Heart right ventricle (tissue), 16 donors: ENCODE results near the gene FIS1. TPM values are rescaled to one million over a fixed set of nuclear protein-coding genes. Genes with fewer than 3 reads are reported as not detected.
"Not testable (repeated sequence)": the region's sequence is repeated elsewhere in the genome, so short reads cannot be mapped to it uniquely, and the experiment has no call there.

ENCODE experiments used
- ATAC-seq, 8 donors: fragments of 200-7000 bp; cut with Tn5 transposase; one replicate each; pipeline ENCODE4 v1.9.1; 2020; ENCODE audit warnings: mild to moderate bottlenecking in 8 of 8, moderate library complexity in 8 of 8, moderate number of reproducible peaks in 1 of 8
- DNase-seq, 2 donors: peaks; one replicate each; pipeline ENCODE4 v3.0.0-alpha.2; 2020
- H3K27ac ChIP-seq, 10 donors: fragments of 200-600 bp; sonication (generic) in 2 of 10; one replicate each; pipeline versions ENCODE4 v1.5.0 to v1.8.0; 2020 to 2022; ENCODE audit warnings: mild to moderate bottlenecking in 3 of 10
- H3K27me3 ChIP-seq, 7 donors: fragments of 200-600 bp; one replicate each; pipeline ENCODE4 v1.8.0; 2021 to 2022; ENCODE audit warnings: mild to moderate bottlenecking in 2 of 7
- H3K36me3 ChIP-seq, 9 donors: fragments of 200-600 bp; sonication (generic) in 1 of 9; one replicate each; pipeline versions ENCODE4 v1.5.0 to v1.8.0; 2020 to 2022; ENCODE audit warnings: mild to moderate bottlenecking in 2 of 9
- H3K4me1 ChIP-seq, 9 donors: fragments of 200-600 bp; sonication (generic) in 1 of 9; one replicate each; pipeline versions ENCODE4 v1.5.0 to v1.8.0; 2020 to 2022; ENCODE audit warnings: mild to moderate bottlenecking in 4 of 9
- H3K4me3 ChIP-seq, 10 donors: fragments of 200-600 bp; sonication (generic) in 2 of 10; one replicate each; pipeline versions ENCODE4 v1.5.0 to v1.8.0; 2020 to 2022; ENCODE audit warnings: mild to moderate bottlenecking in 7 of 10, moderate library complexity in 2 of 10
- H3K9me3 ChIP-seq, 11 donors: fragments of 200-600 bp in 10 of 11; sonication (generic) in 2 of 11; one replicate each; pipeline versions ENCODE4 v1.5.0 to v1.8.0; 2013 to 2022; ENCODE audit warnings: mild to moderate bottlenecking in 2 of 11, control low read depth in 1 of 11, moderate library complexity in 1 of 11
- WGBS, 2 donors: extraction: QIAGEN DNeasy Blood & Tissue Kit; methylation state at CpG; one replicate each; pipeline ENCODE4 v1.1.7; 2013; ENCODE audit warnings: inconsistent platforms in 1 of 2; 5-methylcytosine and 5-hydroxymethylcytosine counted together
- intact Hi-C, 10 donors: fragments of 100-400 bp; cut with DNase I; formaldehyde crosslinking; loops; one replicate each; pipeline versions ENCODE4 v1.11.1 to v1.14.2; 2022
- long read RNA-seq, 3 donors: library from polyadenylated mRNA; unstranded; transcript quantifications; one replicate each; pipeline ENCODE4 v2.0.0, GENCODE V29; 2020 to 2021
- polyA plus RNA-seq, 2 donors: library from polyadenylated mRNA; stranded (reverse); fragments of 200-250 nt; gene quantifications; one replicate each; pipeline ENCODE4 v1.2.3, GENCODE V29; 2013
- total RNA-seq, 10 donors: library from RNA; stranded (reverse); fragmentation: NEBNext Ultra II Directional in 3 of 10; extraction: Animal tissue kit (Norgen Biotek cat#: 25700) in 3 of 10; gene quantifications; one replicate each; pipeline versions ENCODE4 v1.2.1 to v1.2.4, GENCODE V29; 2021 to 2023
- TF ChIP-seq, protein P1 (sequence below), 9 donors: fragments of 200-600 bp; sonication (generic) in 2 of 9; IDR thresholded peaks; one replicate each; pipeline versions ENCODE4 v1.5.0 to v1.8.0; 2021 to 2022; ENCODE audit warnings: antibody characterized with exemption in 9 of 9, mild to moderate bottlenecking in 5 of 9, moderate library complexity in 1 of 9
- donor health status: Arrhythmogenic right ventricular cardiomyopathy.
- donor health status: ischemic (EF 13 %, LVEDD 7.1; RV severe dilation, severe dysfunction).
- donor health status: healthy with polysubstance abuse.
- donor health status: DM: no; HTN: yes; CAD: no.
- donor health status: DM: no; HTN: no; CAD: no.
- donor health status: ischemic (EF 25% LVEDD 6.9; RV normal size, moderate dysfunction).
- donor health status: ischemic (EF 25% LVEDD 5.7; RV mildly dilated, moderate dysfunction).
- donor health status: healthy.
- donor health status: DM: yes; HTN: yes; CAD: no.
- donor health status: Ischemic cardiomyopathy.
- donor health status: ischemic (EF 35%, LVEDD 5.7; RV mildly dilated, moderate dysfunction).
- donor health status: nonischemic (EF 11% LVEDD 7.7; RV severe dilation, severe dysfunction).
- donor health status: DM: yes; HTN: yes; CAD: no.
- donor health status: PGD.
- donor health status: ischemic (EF 29% LVEDD 5.4; RV normal size, mild dysfunction).
- donor health status: nonischemic (EF 23%, LVEDD 6.1; RV moderate dilation, normal function).

The FIS1 gene
- 100 to 1,000 TPM; 251 to 350 (median 292) TPM for total RNA-seq
- polyA plus RNA-seq = 100 to 1,000 TPM; 147 to 439 TPM
- long read RNA-seq, donor 1, transcript FIS1-201 (5 exons, 734 nt) = major isoform, 128 of 148 reads
- long read RNA-seq, donor 1, transcript FIS1-204 (4 exons, 745 nt) = minor isoform, 8 of 148 reads
- long read RNA-seq, donor 1, partial matches to known transcripts = 3 of 148 reads
- long read RNA-seq, donor 1, other reads (novel, unspliced or antisense) = 5 of 148 reads
- long read RNA-seq, donor 2, transcript FIS1-204 (4 exons, 745 nt) = minor isoform, 8 of 154 reads
- long read RNA-seq, donor 2, transcript FIS1-201 (5 exons, 734 nt) = major isoform, 134 of 154 reads
- long read RNA-seq, donor 2, partial matches to known transcripts = 9 of 154 reads
- long read RNA-seq, donor 2, other reads (novel, unspliced or antisense) = 1 of 154 reads
- long read RNA-seq, donor 3, transcript FIS1-201 (5 exons, 734 nt) = major isoform, 23 of 25 reads
- long read RNA-seq, donor 3, partial matches to known transcripts = 0 of 25 reads
- long read RNA-seq, donor 3, other reads (novel, unspliced or antisense) = 1 of 25 reads

DNA sequence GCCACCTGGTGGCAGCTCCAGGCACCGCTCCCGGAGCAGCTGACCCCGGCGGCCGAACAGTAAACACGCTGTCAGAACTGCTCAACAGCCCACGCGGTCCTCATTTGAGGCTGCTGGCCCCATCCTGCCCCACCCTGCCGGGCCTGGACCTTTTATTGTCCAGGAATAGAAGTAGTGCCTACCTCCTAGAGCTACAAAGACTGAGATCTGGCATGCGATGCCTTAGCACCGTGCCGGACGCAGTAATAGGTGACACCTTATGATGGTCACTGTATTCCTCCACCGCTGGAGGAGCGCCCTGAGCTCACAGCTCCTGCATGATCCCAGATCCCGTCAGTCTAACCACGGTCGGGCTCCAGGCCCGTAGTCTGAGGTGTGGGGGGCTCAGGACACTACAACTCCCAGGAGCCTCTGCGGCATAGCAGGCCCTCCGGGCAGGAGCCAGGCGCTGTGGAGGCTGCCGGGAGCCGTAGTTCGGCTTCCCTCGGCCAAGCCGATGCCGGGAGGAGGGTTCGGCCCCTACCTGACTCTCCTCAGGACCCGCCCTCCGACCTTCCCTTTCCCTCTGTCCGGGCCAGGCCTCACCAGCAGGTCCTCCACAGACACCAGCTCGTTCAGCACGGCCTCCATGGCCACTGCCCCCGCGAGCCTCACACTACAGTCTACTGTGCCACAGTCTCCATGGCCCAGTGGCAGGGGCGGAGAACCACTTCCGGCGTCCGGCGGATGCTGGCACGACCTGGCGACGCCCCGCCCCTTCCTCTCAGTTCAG lies at the start of gene FIS1:
Gene FIS1, minus strand, starts transcription at position 707 of the 772 bp plus-strand sequence. Its CDS starts 77 bp downstream, at position 630.
- no peaks in the 10 kb centered on the region for H3K9me3 ChIP-seq
- H3K4me1 ChIP-seq = peaks cover 11 to 64% (median 49%) of the 10 kb centered on the region in 9 donors
- peak within 1 kb of the TSS; percentile 73 to 89 (median 82) for H3K4me3 ChIP-seq
- peak within 1 kb of the TSS; percentile 91 to 98 (median 95) for H3K27ac ChIP-seq
- 0% methylated on average over 45 of the region's 45 CpGs for WGBS, 2 donors
- TF ChIP-seq, protein P1, sequence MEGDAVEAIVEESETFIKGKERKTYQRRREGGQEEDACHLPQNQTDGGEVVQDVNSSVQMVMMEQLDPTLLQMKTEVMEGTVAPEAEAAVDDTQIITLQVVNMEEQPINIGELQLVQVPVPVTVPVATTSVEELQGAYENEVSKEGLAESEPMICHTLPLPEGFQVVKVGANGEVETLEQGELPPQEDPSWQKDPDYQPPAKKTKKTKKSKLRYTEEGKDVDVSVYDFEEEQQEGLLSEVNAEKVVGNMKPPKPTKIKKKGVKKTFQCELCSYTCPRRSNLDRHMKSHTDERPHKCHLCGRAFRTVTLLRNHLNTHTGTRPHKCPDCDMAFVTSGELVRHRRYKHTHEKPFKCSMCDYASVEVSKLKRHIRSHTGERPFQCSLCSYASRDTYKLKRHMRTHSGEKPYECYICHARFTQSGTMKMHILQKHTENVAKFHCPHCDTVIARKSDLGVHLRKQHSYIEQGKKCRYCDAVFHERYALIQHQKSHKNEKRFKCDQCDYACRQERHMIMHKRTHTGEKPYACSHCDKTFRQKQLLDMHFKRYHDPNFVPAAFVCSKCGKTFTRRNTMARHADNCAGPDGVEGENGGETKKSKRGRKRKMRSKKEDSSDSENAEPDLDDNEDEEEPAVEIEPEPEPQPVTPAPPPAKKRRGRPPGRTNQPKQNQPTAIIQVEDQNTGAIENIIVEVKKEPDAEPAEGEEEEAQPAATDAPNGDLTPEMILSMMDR (IDR thresholded peaks at IDR 0.05) = peak; percentile 89 to 99 (median 95)
- ATAC-seq (peak; percentile 97 to 99 (median 99)), DNase-seq (peak; percentile 92 to 95)
- no peaks in the 10 kb centered on the region for H3K27me3 ChIP-seq
- H3K36me3 ChIP-seq = peaks cover 0 to 63% (median 13%) of the 10 kb centered on the region in 9 donors
- intact Hi-C loops = loop anchor here in 7 of 10 donors (1.0 to 2.0 kb wide), 3 partner anchors 26 to 28 kb away; partner anchors contain the start of genes PLOD3 (in 6 of the 7) and ZNHIT1 (in 1 of the 7)

DNA sequence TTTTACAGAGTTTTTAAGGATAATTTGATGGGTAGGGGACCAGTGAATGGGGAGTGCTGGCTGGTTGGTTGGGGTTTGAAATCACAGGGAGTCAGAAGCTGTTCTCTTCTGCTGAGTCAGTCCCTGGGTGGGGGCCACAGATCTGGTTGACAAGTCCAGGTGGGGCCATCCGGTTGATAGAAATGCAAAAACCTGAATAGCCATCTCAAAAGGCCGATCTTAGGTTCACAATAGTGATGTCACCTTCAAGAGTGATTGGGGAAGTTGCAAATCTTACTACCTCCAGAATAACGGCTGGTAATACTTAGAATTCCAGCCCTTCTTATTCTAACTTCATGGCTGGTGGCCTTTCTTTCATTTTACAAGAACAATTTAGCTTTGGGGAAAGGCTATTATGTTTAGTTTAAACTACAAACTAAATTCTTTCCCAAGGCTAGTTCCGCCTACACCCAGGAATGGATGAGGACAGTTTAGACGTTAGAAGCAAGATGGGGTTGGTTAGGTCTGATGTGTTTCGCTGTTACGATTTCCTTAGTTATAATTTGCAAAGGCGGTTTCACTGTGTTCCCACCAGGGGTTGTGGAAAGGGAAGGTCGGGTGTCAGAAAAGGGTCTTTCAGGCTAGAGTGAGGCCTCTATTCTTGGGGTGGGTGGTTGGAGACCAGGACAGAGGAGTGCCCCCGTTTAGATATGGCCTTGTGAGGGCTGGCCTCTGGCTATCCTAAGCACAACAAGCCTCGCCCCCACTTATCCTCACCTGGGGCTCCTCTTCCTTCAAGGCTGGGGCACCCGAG lies 49.4 kb upstream of the FIS1 start:
- peaks cover under 1 to 97% (median 87%) of the 10 kb centered on the region in 7 donors for H3K27me3 ChIP-seq
- no peak for ATAC-seq
- TF ChIP-seq, protein P1 (IDR thresholded peaks at IDR 0.05) = no peak
- H3K36me3 ChIP-seq = no peaks in the 10 kb centered on the region
- H3K4me3 ChIP-seq = no peak overlapping the region
- intact Hi-C loops = no loop called here
- no peaks in the 10 kb centered on the region for H3K4me1 ChIP-seq
- 31 to 42% methylated on average over 12 of the region's 12 CpGs for WGBS, 2 donors
- H3K9me3 ChIP-seq = no peaks in the 10 kb centered on the region
- H3K27ac ChIP-seq = no peak overlapping the region
- no peak for DNase-seq

DNA sequence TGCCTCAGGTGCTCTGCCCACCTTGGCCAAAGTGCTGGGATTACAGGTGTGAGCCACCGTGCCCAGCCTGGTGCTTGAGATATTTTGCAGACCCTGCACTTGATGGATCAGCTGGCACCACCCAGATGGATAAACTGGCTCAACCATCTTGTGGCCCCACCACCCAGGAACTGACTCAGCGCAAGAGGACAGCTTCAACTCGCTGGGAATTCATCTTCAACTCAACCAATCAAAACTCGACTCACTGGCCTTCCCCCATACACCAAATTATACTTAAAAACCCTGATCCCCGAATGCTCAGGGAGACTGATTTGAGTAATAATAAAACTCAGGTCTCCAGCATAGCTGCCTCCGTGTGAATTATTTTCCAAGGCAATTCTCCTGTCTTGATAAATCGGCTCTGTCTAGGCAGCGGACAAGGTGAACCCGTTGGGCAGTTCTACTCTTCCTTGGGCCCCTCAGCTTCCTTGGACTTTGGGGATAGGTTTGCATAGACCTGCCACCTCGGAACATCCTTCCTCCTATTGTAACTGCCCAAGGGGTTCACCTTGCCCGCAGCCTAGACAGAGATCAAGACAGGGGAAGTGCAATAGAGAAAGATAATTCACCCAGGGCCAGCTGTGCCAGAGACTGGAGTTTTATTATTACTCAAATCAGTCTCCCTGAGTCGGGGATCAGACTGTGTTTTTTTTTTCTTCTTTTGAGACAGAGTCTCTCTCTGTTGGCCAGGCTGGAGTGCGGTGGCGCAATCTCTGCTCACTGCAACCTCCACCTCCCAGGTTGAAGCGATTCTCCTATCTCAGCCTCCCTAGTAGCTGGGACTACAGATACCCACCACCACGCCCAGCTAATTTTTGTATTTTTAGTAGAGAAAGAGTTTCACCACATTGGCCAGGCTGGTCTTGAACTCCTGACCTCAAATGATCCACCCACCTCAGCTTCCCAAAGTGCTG lies 48.5 kb upstream of the FIS1 start:
- intact Hi-C loops, H3K36me3 ChIP-seq, H3K27ac ChIP-seq, ATAC-seq, H3K4me1 ChIP-seq, H3K9me3 ChIP-seq, H3K4me3 ChIP-seq, DNase-seq: not testable (repeated sequence)
- H3K27me3 ChIP-seq = peaks cover 0 to 97% (median 78%) of the 10 kb centered on the region in 7 donors
- whole genome bisulfite sequencing, 2 donors = 44 to 45% methylated on average over 16 of the region's 16 CpGs

DNA sequence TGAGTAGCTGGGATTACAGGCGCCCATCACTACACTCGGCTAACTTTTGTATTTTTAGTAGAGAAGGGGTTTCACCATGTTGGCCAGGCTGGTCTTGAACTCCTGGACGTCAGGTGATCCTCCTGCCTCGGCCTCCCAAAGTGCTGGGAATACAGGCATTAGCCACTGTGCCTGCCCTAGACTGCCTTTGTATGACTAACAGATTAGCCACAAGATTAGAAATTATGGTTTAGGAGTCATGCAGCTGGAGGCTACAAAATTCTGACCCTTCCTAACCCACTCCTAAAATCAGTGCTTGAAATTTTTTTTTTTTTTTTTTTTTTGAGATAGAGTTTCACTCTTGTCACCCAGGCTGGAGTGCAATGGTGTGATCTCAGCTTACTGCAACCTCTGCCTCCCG lies 47.7 kb upstream of the FIS1 start:
- H3K4me3 ChIP-seq, DNase-seq, H3K27ac ChIP-seq, H3K36me3 ChIP-seq, H3K4me1 ChIP-seq, intact Hi-C loops, ATAC-seq, H3K9me3 ChIP-seq: not testable (repeated sequence)
- peaks cover 0 to 89% (median 70%) of the 10 kb centered on the region in 7 donors for H3K27me3 ChIP-seq
- WGBS, 2 donors = 73 to 76% methylated on average over 5 of the region's 5 CpGs
